NCI-H1105 treated with DMSO at 0.1 percent for 48 hours (cell line): ENCODE data around the gene UCK2.
"Not testable (repeated sequence)": the region's sequence is repeated elsewhere in the genome, so short reads cannot be mapped to it uniquely, and the experiment has no call there.

Source experiments
- DNase-seq: peaks from one replicate; lab custom pipeline; 2025; lab: John Stamatoyannopoulos, UW

Gene UCK2

GRCh38 chr1:165827268-165828102, at the start of gene UCK2:
UCK2 (plus strand) TSS chr1:165827614; CDS start chr1:165827834, 220 bp downstream.
- peak; percentile 81 for DNase-seq

- DNase-seq, result not testable (repeated sequence)
Measured at GRCh38 chr1:165778197-165778596, 49.2 kb upstream of the UCK2 start.

GRCh38 chr1:165783519-165783918, 43.9 kb upstream of the UCK2 start:
- DNase-seq, result not testable (repeated sequence)

GRCh38 chr1:165787741-165788140, 39.7 kb upstream of the UCK2 start:
- DNase-seq, result no peak

GRCh38 chr1:165793951-165794350, 33.5 kb upstream of the UCK2 start:
- DNase-seq, result no peak

- DNase-seq, result no peak
Measured at GRCh38 chr1:165795894-165796293, 31.5 kb upstream of the UCK2 start.

- DNase-seq, result no peak
Measured at GRCh38 chr1:165799387-165799786, 28.0 kb upstream of the UCK2 start.

- not testable (repeated sequence) for DNase-seq
Measured at GRCh38 chr1:165804513-165804912, 22.9 kb upstream of the UCK2 start.

- DNase-seq, result no peak
Measured at GRCh38 chr1:165807613-165808012, 19.8 kb upstream of the UCK2 start.

GRCh38 chr1:165815725-165816124, 11.7 kb upstream of the UCK2 start:
- DNase-seq, result no peak

- no peak for DNase-seq
Measured at GRCh38 chr1:165816157-165816556, 11.3 kb upstream of the UCK2 start.

GRCh38 chr1:165816826-165817497, 10.5 kb upstream of the UCK2 start:
- no peak for DNase-seq

- DNase-seq, result no peak
Measured at GRCh38 chr1:165823552-165824268, 3.7 kb upstream of the UCK2 start.

- DNase-seq, result no peak
Measured at GRCh38 chr1:165824269-165824643, 3.2 kb upstream of the UCK2 start.

- no peak for DNase-seq
Measured at GRCh38 chr1:165826565-165827267, 698 bp upstream of the UCK2 start.

- DNase-seq, result peak; percentile 73
Measured at GRCh38 chr1:165828103-165828668, 772 bp downstream of the UCK2 start.

GRCh38 chr1:165828669-165829329, 1.4 kb downstream of the UCK2 start:
- DNase-seq, result peak; percentile 82

- no peak for DNase-seq
Measured at GRCh38 chr1:165829888-165830287, 2.5 kb downstream of the UCK2 start.

GRCh38 chr1:165831146-165831545, 3.7 kb downstream of the UCK2 start:
- DNase-seq, result no peak

GRCh38 chr1:165832902-165833301, 5.5 kb downstream of the UCK2 start:
- no peak for DNase-seq

GRCh38 chr1:165833358-165833757, 5.9 kb downstream of the UCK2 start:
- DNase-seq, result no peak
